Measurements from ENCODE around the gene NHP2.

NHP2 gene

DNA sequence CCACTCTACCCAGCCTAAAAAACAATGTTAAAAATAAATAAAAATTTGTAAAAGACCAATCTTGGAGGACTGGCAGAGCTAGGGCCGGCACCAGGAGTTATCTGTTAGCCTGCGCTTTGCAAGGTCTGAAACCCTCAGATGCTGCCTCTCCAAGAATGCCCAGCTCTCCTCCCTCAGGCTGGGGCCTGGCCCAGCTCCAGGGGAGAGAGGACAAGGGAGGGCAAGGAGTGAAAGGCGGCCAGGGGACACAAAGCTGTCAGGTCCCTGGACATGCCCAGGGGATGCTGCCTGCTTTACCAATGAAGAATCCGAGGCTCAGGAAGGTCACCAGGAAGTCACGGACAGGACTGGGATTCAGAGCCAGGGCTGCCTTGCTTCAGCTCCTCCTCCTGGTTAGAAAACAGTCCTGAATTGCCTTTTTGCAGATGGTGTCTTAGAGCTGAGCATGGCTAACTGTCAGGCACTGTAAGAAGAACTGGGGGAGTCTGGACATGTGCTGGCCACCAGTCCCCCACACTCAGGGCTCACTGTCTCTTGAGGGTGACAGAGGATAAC lies 45.9 kb downstream of the NHP2 start:
- FAIRE-seq (no peak), DNase-seq (ENCODE audit: insufficient read length) (no peak)
- no peak for TF ChIP-seq POLR2A (IDR thresholded peaks at IDR 0.05; ENCODE audit: low read depth, low read length)
- no peak for TF ChIP-seq TAF1 (IDR thresholded peaks at IDR 0.05; ENCODE audit: borderline replicate concordance, low read depth, low read length)
- TF ChIP-seq POLR2AphosphoS5 (IDR thresholded peaks at IDR 0.05; ENCODE audit: low read depth, low read length): no peak

DNA sequence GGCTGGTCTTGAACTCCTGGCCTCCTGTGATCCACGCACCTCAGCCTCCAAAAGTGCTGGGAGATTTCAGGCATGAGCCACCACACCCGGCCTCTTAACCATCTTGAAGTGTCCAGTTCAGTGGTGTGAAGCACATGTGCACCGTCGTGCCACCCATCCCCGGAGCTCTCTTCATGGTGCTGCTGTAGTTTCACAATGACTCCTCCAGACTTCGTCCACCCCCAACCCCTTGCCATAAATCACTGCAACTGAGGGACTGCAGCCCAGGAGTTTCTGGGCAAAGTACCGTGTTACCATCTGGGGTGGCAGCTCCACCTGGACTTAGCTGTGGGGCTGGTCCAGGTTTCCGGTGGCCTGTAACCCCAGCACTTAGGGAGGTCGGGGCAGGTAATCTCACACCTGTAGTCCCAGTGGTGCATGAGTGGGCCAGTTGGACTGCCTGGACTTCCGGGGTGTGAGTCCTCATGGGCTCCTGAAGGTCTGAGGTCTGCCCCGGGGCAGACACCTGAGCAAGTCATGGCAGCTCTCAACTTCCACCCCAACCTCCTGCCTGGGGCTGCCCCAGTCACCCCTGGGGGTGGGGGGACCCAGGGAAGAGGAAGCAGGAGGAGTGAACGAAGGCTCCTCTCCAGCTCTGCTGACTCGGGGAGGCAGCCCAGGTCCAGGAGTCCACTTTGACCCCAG lies 47.0 kb downstream of the NHP2 start:
- FAIRE-seq (peak; percentile 75), DNase-seq (ENCODE audit: insufficient read length) (no peak)
- no peak for TF ChIP-seq POLR2AphosphoS5 (IDR thresholded peaks at IDR 0.05; ENCODE audit: low read depth, low read length)
- TF ChIP-seq TAF1 (IDR thresholded peaks at IDR 0.05; ENCODE audit: borderline replicate concordance, low read depth, low read length): no peak
- TF ChIP-seq POLR2A (IDR thresholded peaks at IDR 0.05; ENCODE audit: low read depth, low read length): no peak

DNA sequence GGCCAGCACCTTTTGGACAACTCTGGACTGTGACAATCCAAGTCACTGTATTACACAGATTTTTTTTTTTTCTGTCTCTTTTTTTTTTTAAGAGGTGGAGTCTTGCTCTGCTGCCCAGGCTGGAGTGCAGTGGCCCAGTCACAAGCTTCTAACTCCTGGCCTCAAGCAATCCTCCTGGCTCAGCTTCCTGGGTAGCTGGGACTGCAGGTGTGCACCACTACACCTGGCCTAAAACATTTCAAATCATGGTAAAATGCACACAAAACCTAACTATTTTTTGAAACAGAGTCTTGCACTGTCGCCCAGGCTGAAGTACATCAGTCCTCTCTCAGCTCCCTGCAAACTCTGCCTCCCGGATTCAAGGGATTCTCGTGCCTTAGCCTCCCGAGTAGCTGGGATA lies 47.6 kb downstream of the NHP2 start:
- DNase-seq (ENCODE audit: insufficient read length) (no peak), FAIRE-seq (no peak)
- no peak for TF ChIP-seq TAF1 (IDR thresholded peaks at IDR 0.05; ENCODE audit: borderline replicate concordance, low read depth, low read length)

DNA sequence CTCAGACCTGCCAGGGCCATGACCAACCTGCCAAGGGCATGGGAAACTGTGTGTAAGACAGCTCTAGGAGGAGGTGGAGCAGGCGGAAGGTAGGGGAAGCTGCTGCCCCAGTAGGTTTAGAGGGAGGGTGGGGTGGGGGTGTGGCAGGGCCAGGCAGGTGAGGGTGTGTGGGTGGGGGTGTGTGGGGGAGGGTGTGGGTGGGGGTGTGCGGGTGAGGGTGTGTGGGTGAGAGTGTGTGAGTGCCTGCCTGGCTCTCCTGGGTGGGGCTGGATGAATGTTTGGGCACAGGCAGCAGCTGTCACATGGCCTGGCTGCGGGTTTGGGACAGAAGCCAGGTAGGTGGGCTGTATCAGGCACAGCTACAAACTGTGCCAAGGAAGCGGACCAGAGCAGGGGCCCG lies 49.2 kb downstream of the NHP2 start:
- no peak for FAIRE-seq
- TF ChIP-seq POLR2A (IDR thresholded peaks at IDR 0.05; ENCODE audit: low read depth, low read length) (no peak), POLR2AphosphoS5 (IDR thresholded peaks at IDR 0.05; ENCODE audit: low read depth, low read length) (no peak), TAF1 (IDR thresholded peaks at IDR 0.05; ENCODE audit: borderline replicate concordance, low read depth, low read length) (no peak)
- DNase-seq (ENCODE audit: insufficient read length): no peak

DNA sequence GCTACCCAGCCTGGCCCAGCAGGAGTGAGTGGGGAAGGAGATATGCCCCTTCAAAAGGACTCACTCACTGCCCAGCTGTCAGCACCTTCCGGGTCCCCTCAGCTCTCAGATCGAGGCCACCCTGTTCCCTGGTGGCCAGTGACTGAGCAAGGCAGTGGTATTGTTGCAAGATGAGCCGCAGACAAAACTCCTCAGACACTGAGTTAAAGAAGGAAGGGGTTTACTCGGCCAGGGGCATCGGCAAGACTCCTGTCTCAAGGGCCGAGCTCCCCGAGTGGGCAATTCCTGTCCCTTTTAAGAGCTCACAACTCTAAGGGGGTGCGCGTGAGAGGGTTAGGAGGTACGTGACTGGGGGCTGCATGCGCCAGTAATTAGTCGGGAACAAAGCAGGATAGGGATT lies 50.1 kb downstream of the NHP2 start:
- DNase-seq (ENCODE audit: insufficient read length): no peak
- no peak for FAIRE-seq
- no peak for TF ChIP-seq TAF1 (IDR thresholded peaks at IDR 0.05; ENCODE audit: borderline replicate concordance, low read depth, low read length)
- TF ChIP-seq POLR2AphosphoS5 (IDR thresholded peaks at IDR 0.05; ENCODE audit: low read depth, low read length): no peak
- TF ChIP-seq POLR2A (IDR thresholded peaks at IDR 0.05; ENCODE audit: low read depth, low read length): no peak

Measured in GM12892 (cell line).